Left lung (tissue), 10 donors: ENCODE data around the gene CD226. TPM values are rescaled to one million over a fixed set of nuclear protein-coding genes. Genes with fewer than 3 reads are reported as not detected.
"Not testable (repeated sequence)": the region's sequence is repeated elsewhere in the genome, so short reads cannot be mapped to it uniquely, and the experiment has no call there.

ENCODE experiments used
- ATAC-seq: fragments of 200-7000 bp; cut with Tn5 transposase; one replicate; pipeline ENCODE4 v1.9.1; 2020; ENCODE audit warnings: moderate library complexity
- DNase-seq, 4 donors: peaks; one replicate each; pipeline ENCODE4 v3.0.0-alpha.2; 2013 to 2020
- H3K27ac ChIP-seq, 2 donors: fragments of 200-600 bp; sonication (generic) in 1 of 2; one replicate each; pipeline versions ENCODE4 v1.5.0 to v1.8.0; 2020 to 2021
- H3K27me3 ChIP-seq, 2 donors: fragments of 200-600 bp; sonication (generic) in 1 of 2; one replicate each; pipeline versions ENCODE4 v1.5.0 to v1.8.0; 2020 to 2021
- H3K36me3 ChIP-seq, 2 donors: fragments of 200-600 bp; sonication (generic) in 1 of 2; one replicate each; pipeline versions ENCODE4 v1.5.0 to v1.8.0; 2020 to 2021
- H3K4me1 ChIP-seq, 2 donors: fragments of 200-600 bp; one replicate each; pipeline ENCODE4 v1.8.0; 2021
- H3K4me3 ChIP-seq, 2 donors: fragments of 200-600 bp; sonication (generic) in 1 of 2; one replicate each; pipeline versions ENCODE4 v1.5.0 to v1.8.0; 2020 to 2021; ENCODE audit warnings: mild to moderate bottlenecking in 1 of 2
- H3K9me3 ChIP-seq, 2 donors: fragments of 200-600 bp; sonication (generic) in 1 of 2; one replicate each; pipeline versions ENCODE4 v1.5.0 to v1.8.0; 2020 to 2021
- intact Hi-C, 2 donors: fragments of 100-400 bp; cut with DNase I; formaldehyde crosslinking; loops; one replicate each; pipeline versions ENCODE4 v1.11.2 to v1.14.2; 2022
- polyA plus RNA-seq, 6 donors: library from polyadenylated mRNA; unstranded; fragments of 120-200 nt; gene quantifications; one replicate each; pipeline ENCODE4 v1.2.1, GENCODE V29; 2013; ENCODE audit not compliant: insufficient read length in 6 of 6
- total RNA-seq, 2 donors: library from RNA; stranded (reverse); fragmentation: NEBNext Ultra II Directional; extraction: Animal tissue kit (Norgen Biotek cat#: 25700); gene quantifications; one replicate each; pipeline ENCODE4 v1.2.1, GENCODE V29; 2021
- TF ChIP-seq, protein P1 (sequence below), 2 donors: fragments of 200-600 bp; sonication (generic) in 1 of 2; IDR thresholded peaks; one replicate each; pipeline versions ENCODE4 v1.5.0 to v1.8.0; 2021; ENCODE audit warnings: antibody characterized with exemption in 2 of 2
- donor health status: DM: no; HTN: yes; CAD: no.
- donor health status: DM: no; HTN: no; CAD: no.

The CD226 gene
- total and polyA plus RNA-seq, 8 donors: 2.2 to 5.6 (median 2.9) TPM

DNA sequence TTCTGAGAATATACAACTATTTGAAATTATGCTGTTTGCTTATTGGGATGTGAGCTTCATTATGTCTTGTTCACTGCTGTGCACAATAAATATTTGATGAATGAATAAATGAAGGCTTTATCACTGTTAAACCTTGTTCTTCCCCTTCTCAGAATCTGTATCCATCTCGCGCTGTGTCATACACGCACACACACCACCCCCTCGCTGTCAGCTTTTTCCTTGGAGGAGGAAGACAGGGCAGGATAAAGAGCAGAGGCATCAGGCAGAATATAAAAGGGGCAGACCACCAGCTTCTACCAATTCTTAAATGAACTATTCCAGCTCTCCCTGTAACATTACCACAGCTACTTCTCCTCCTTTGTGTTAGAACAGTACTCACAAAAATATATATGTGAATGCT lies 75.0 kb downstream of the CD226 start:
- no peaks in the 10 kb centered on the region for H3K36me3 ChIP-seq
- TF ChIP-seq, protein P1, sequence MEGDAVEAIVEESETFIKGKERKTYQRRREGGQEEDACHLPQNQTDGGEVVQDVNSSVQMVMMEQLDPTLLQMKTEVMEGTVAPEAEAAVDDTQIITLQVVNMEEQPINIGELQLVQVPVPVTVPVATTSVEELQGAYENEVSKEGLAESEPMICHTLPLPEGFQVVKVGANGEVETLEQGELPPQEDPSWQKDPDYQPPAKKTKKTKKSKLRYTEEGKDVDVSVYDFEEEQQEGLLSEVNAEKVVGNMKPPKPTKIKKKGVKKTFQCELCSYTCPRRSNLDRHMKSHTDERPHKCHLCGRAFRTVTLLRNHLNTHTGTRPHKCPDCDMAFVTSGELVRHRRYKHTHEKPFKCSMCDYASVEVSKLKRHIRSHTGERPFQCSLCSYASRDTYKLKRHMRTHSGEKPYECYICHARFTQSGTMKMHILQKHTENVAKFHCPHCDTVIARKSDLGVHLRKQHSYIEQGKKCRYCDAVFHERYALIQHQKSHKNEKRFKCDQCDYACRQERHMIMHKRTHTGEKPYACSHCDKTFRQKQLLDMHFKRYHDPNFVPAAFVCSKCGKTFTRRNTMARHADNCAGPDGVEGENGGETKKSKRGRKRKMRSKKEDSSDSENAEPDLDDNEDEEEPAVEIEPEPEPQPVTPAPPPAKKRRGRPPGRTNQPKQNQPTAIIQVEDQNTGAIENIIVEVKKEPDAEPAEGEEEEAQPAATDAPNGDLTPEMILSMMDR (IDR thresholded peaks at IDR 0.05): no peak
- H3K9me3 ChIP-seq: no peaks in the 10 kb centered on the region
- DNase-seq: no peak
- no peaks in the 10 kb centered on the region for H3K27me3 ChIP-seq
- no peak for ATAC-seq
- no peak overlapping the region for H3K27ac ChIP-seq
- no peaks in the 10 kb centered on the region for H3K4me1 ChIP-seq
- no peak overlapping the region for H3K4me3 ChIP-seq
- intact Hi-C loops: no loop called here

DNA sequence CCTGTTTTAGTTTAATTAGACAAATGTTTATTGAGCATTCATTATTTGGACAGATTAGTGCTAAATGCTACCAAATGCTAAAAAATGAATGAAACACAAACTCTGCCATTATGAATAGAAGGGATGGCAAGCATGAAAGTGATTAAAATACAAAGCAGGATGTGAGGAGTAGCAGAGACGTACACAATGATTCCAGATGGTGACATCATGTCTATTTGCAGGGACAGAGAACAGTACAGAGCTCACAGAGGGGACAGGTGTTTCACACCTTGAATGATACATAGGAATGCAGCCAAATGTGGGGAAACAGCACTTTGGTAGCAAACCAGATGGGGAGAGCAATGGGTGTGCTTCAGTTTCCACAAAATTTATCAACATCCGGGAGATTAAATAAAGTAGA lies 76.3 kb downstream of the CD226 start:
- no peak for ATAC-seq
- TF ChIP-seq, protein P1 (IDR thresholded peaks at IDR 0.05): no peak
- H3K4me3 ChIP-seq: no peak overlapping the region
- no peak for DNase-seq
- no peaks in the 10 kb centered on the region for H3K9me3 ChIP-seq
- H3K27ac ChIP-seq: no peak overlapping the region
- intact Hi-C loops: no loop called here
- no peaks in the 10 kb centered on the region for H3K4me1 ChIP-seq
- H3K27me3 ChIP-seq: no peaks in the 10 kb centered on the region
- no peaks in the 10 kb centered on the region for H3K36me3 ChIP-seq

DNA sequence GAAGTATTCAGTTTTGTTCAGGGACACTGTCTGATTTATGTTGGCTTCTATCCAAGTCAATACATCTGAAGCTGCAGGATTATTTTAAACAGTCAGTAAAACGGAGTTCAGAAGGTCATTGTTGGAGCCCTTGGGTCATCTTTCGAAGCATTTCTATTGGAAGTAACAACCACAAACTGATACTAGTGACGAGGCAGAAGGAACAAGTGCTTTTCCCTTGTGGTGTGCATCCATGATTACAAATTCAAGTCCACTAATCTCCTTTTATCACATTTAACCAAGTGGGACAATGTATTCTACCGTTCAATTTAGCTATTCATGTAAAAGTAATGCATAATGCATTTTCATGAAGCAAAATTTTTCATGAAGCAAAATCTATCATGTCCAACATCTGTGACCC lies 76.9 kb downstream of the CD226 start:
- no peak for ATAC-seq
- DNase-seq: no peak
- Histone ChIP-seq H3K4me1 (no peaks in the 10 kb centered on the region), H3K36me3 (no peaks in the 10 kb centered on the region), H3K27me3 (no peaks in the 10 kb centered on the region), H3K9me3 (no peaks in the 10 kb centered on the region), H3K27ac (no peak overlapping the region), H3K4me3 (no peak overlapping the region)
- intact Hi-C loops: no loop called here
- TF ChIP-seq, protein P1 (IDR thresholded peaks at IDR 0.05): no peak

DNA sequence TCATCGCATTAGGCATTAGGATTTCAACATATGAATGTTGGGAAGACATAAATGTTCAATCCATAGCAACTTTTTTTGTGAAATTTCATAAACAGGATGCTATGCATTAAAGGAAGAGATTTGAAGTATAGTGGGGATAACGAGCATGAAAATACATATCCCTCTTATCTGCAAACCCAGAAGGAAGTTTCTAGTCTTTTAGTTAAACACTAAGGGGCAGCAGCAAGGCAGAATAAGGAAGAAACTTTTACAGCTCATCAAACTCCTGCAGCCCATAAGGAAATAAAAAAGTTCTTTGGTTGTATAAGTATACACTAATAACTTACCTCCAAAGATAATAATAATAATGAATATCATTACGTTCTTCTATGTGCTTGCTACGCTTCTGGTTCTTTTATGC lies 81.5 kb downstream of the CD226 start:
- no peak for ATAC-seq
- TF ChIP-seq, protein P1 (IDR thresholded peaks at IDR 0.05): no peak
- intact Hi-C loops: no loop called here

DNA sequence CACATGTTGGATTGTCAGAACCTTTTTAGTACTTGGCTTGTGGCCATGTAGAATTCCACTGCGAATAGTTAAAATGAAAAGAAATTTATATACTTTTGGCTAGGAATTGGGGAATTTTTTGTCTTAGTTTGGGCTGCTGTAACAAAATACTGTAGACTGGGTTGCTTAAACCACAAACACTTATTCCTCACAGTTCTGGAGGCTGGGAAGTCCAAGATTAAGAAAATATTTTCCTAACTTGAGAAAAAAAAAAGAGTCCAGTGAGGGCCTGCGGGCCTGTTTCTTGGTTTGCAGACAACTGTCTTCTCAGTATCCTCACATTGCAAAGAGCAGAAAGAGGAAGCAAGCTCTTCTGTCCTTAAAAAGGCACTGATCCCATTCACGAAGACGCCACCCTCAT lies 81.9 kb downstream of the CD226 start:
- intact Hi-C loops: no loop called here
- H3K9me3 ChIP-seq: no peaks in the 10 kb centered on the region
- ATAC-seq: no peak
- TF ChIP-seq, protein P1 (IDR thresholded peaks at IDR 0.05): no peak
- H3K27ac ChIP-seq: no peak overlapping the region
- no peak overlapping the region for H3K4me3 ChIP-seq
- H3K27me3 ChIP-seq: no peaks in the 10 kb centered on the region
- no peaks in the 10 kb centered on the region for H3K4me1 ChIP-seq
- DNase-seq: no peak
- H3K36me3 ChIP-seq: no peaks in the 10 kb centered on the region

More for the DNA sequence above, 81.5 kb downstream of the CD226 start:
- Histone ChIP-seq H3K27me3 (no peaks in the 10 kb centered on the region), H3K27ac (no peak overlapping the region), H3K4me1 (no peaks in the 10 kb centered on the region), H3K36me3 (no peaks in the 10 kb centered on the region), H3K9me3 (no peaks in the 10 kb centered on the region), H3K4me3 (no peak overlapping the region)
- no peak for DNase-seq

DNA sequence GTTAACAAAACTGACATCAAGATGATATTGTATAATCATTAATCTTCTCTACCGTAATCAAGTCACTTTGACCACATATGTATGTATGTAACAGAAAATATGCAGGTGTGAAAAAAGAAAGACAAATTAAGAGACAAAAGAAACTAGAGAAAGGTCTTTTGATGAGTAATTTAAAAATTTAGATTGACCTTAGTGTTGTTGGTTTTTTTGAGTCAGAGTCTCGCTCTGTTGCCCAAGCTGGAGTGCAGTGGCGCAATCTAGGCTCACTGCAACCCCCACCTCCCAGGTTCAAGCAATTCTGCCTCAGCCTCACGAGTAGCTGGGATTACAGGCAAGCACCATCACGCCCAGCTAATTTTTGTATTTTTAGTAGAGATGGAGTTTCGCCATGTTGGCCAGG lies 82.9 kb downstream of the CD226 start:
- H3K4me3 ChIP-seq, DNase-seq, H3K9me3 ChIP-seq, intact Hi-C loops, H3K4me1 ChIP-seq, H3K36me3 ChIP-seq, H3K27me3 ChIP-seq, ATAC-seq, H3K27ac ChIP-seq: not testable (repeated sequence)
